GM13977 (cell line): ENCODE measurements around the gene SLBP.

ENCODE experiments used
- DNase-seq: peaks from one replicate; pipeline ENCODE4 v3.0.0; 2012; ENCODE audit warnings: low spot score
- in situ Hi-C: fragments of 300-500 bp; cut with MboI; formaldehyde crosslinking; loops from one replicate; pipeline ENCODE4 v1.12.0; 2022; ENCODE audit warnings: low sequenced_read_pairs, low pct_unique_long_range_greater_than_20kb, mixed read lengths, inconsistent platforms; ENCODE audit not compliant: unreplicated experiment
- TF ChIP-seq, protein P1 (sequence below): IDR thresholded peaks from 2 replicates; pipeline ENCODE4 v1.5.1; 2012; ENCODE audit warnings: mild to moderate bottlenecking, control low read depth; ENCODE audit not compliant: insufficient read depth; ENCODE audit errors: extremely low read depth, missing control alignments

SLBP gene

GRCh38 chr4:1753294-1753696, 41.2 kb upstream of the SLBP start:
- TF ChIP-seq, protein P1, sequence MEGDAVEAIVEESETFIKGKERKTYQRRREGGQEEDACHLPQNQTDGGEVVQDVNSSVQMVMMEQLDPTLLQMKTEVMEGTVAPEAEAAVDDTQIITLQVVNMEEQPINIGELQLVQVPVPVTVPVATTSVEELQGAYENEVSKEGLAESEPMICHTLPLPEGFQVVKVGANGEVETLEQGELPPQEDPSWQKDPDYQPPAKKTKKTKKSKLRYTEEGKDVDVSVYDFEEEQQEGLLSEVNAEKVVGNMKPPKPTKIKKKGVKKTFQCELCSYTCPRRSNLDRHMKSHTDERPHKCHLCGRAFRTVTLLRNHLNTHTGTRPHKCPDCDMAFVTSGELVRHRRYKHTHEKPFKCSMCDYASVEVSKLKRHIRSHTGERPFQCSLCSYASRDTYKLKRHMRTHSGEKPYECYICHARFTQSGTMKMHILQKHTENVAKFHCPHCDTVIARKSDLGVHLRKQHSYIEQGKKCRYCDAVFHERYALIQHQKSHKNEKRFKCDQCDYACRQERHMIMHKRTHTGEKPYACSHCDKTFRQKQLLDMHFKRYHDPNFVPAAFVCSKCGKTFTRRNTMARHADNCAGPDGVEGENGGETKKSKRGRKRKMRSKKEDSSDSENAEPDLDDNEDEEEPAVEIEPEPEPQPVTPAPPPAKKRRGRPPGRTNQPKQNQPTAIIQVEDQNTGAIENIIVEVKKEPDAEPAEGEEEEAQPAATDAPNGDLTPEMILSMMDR = no peak
- in situ Hi-C loops = no loop called here
- no peak for DNase-seq

- TF ChIP-seq, protein P1 = no peak
- in situ Hi-C loops = no loop called here
- no peak for DNase-seq
Measured at GRCh38 chr4:1752284-1753041, 40.3 kb upstream of the SLBP start.

DNA sequence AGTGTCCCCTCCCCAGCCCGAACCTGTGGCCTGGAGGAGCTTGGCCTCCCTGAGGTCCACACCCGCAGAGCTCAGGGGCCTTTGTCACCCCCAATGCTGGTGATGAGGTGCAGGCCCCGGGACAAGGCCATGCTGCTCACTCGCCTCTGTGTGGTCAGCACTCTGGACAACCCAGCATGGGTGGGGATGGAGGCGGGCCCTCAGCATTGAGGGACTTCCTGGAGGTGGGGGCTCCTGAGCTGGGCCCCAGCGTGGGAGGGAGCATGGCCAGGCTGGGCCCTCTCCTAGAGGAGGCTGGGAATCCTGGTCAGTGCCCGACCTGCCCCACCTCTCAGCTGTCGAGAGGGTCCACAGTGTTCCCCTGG, 39.8 kb upstream of the SLBP start:
- TF ChIP-seq, protein P1 = no peak
- no peak for DNase-seq
- in situ Hi-C loops = no loop called here

- no peak for DNase-seq
- in situ Hi-C loops = no loop called here
- TF ChIP-seq, protein P1 = no peak
Measured at GRCh38 chr4:1751155-1751918, 39.2 kb upstream of the SLBP start.

DNA sequence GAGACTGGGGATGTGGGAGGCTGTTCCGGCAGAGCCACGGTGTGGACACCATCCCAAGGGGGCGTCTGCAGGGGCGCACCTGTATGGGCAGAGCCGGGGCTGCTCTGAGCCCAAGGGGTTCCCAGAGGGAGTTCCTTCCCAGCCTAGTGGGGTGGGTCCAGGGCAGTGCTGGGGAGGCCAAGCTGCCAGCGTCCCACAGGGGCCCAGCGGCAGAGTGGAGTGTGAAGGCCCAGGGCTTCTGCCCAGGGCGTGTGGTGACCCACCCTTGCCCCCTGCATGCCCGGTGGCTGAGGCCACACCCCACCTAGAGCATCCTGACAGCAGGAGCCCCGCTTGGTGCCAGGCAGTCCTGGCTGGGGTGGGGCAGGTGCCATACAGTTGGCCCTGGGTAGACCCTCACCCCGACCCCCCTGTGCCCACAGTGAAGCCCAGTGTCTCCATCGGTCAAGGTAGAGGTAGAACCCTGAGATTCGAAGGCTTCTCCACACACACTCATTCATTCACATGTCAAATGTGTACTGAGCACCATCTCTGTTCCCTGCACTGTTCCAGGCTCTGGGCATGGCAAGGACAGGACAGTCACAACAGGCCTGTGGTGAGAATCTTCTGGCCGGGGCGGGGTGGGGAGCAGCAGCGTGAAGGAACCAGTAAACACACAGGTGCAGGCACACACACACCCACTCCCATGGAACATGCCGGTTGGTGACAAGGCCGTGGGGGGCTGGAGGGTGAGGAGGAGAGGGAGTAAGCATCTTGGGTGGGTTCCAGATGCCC, 38.4 kb upstream of the SLBP start:
- in situ Hi-C loops = no loop called here
- TF ChIP-seq, protein P1 = no peak
- no peak for DNase-seq

DNA sequence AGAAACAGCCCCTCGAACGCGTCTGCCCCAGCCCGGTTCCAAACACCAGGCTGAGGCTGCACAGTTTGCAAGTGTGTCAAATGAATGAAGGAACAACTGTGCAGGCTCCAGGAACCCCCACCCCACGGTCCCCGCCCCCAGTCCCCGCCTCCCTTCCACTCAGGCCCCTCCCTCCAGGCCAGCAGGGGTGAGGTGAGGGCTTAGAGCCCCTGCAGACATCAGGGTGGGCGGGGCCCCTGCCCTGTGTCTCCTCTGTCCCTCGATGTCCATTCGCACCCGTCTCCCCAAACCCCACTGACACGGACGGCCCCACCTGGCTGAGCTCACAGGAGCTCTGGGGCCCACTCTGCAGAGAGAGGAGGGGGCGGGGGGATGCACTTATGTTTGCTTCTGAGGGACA, 37.7 kb upstream of the SLBP start:
- in situ Hi-C loops = loop anchor here (25.0 kb wide), 1 partner anchor 437 kb away; no protein-coding TSS in a partner anchor
- DNase-seq = no peak
- TF ChIP-seq, protein P1 = no peak
